ENCODE measurements around the gene WDR88.

DNA sequence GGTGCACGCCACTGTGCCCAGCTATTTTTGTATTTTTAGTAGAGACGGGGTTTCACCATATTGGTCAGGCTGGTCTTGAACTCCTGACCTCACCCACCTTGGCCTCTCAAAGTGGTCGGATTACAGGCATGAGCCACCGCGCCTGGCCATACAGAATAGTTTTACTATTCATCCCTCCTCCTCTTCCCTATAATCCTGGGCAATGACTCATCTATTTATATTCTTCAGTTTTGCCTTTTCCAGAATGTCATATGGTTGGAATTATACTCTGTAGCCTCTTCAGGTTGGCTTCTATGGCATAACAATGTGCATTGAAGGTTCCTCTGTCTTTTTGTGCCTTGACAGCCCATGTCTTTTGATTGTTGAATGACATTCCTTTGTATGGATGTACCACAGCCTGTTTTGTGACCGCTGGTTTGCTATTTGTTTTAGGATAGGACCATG, 40.0 kb downstream of the WDR88 start:
- no peak for TF ChIP-seq POLR2AphosphoS5 (IDR thresholded peaks at IDR 0.05)
- TF ChIP-seq, protein P1, sequence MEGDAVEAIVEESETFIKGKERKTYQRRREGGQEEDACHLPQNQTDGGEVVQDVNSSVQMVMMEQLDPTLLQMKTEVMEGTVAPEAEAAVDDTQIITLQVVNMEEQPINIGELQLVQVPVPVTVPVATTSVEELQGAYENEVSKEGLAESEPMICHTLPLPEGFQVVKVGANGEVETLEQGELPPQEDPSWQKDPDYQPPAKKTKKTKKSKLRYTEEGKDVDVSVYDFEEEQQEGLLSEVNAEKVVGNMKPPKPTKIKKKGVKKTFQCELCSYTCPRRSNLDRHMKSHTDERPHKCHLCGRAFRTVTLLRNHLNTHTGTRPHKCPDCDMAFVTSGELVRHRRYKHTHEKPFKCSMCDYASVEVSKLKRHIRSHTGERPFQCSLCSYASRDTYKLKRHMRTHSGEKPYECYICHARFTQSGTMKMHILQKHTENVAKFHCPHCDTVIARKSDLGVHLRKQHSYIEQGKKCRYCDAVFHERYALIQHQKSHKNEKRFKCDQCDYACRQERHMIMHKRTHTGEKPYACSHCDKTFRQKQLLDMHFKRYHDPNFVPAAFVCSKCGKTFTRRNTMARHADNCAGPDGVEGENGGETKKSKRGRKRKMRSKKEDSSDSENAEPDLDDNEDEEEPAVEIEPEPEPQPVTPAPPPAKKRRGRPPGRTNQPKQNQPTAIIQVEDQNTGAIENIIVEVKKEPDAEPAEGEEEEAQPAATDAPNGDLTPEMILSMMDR (IDR thresholded peaks at IDR 0.05), result no peak
- TF ChIP-seq POLR2A (IDR thresholded peaks at IDR 0.05), result no peak
- no peak for TF ChIP-seq EP300 (IDR thresholded peaks at IDR 0.05)

Data from suprapubic skin (tissue), 4 donors.